GM18519 (cell line): ENCODE data around the gene DOCK3.
A peak's percentile ranks its signal among the peaks of the same experiment; 100 is the strongest.
"Not testable (repeated sequence)": the region's sequence is repeated elsewhere in the genome, so short reads cannot be mapped to it uniquely, and the experiment has no call there.

Source experiments
- ATAC-seq: cut with Tn5 transposase; IDR thresholded peaks from one replicate; pipeline ENCODE4 v1.9.1; 2021; ENCODE audit warnings: mild to moderate bottlenecking, moderate library complexity; ENCODE audit not compliant: unreplicated experiment, low FRiP score

The DOCK3 gene

DNA sequence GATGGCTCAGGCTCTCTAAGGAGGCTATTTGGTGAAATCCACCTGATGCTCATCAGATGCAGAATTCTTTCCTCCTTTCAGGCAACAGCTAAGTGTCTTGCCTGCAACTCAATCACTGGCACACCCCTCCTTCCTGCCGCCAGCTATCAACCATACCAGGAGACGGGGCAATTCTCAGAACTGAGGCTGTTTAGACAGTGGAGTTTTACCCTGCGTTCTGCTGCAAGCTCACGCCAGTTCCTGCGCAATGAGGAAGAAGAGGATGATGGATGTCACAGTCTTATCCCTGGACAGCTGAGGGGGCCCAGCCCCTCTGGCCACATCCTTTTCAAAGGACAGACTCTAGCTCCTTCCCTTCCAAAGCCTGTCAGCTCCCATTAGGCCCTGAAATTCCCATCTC lies 703.3 kb downstream of the DOCK3 start:
- ATAC-seq = no peak

DNA sequence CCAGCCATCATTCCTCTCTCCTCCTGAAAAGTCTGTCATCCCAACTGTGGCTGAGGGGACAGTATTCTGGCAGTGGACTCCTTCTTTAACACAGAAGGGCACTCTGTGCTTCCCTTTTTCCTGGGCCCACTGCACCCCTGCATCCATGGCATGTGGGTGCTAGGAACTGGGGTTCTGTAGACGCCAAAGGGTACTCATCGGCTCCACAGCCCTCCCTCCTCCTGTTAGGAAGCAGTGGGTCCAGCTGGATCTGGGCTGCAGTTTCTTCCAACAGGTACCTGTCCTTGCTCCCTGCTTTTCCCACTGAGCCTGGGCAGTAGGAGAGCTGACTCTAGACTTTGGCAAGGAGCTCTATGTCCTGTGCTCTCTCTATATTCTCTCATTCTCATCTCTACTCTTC lies 704.0 kb downstream of the DOCK3 start:
- ATAC-seq = no peak

DNA sequence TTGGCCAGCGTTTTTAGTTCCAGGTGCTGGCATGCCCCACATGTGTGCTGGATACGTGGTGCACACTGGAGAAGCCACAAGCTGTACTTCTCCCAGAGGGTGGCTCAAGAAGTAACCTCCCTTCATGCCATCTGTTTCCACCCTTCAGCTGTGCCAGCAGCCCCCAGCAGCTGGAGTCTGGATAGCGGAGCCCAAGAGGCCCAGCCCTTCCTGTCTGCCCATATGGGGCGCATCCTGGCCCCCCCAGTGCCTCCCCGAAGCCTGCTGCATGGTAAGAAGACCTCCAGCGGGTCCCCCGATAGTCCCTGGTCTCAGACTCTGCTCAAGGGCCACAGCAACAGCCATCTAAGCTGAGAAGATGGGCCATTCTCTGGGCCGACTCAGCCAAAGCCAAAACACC lies 704.6 kb downstream of the DOCK3 start:
- ATAC-seq = no peak

GRCh38 chr3:51379746-51380455 lies 705.2 kb downstream of the DOCK3 start:
- no peak for ATAC-seq

DNA sequence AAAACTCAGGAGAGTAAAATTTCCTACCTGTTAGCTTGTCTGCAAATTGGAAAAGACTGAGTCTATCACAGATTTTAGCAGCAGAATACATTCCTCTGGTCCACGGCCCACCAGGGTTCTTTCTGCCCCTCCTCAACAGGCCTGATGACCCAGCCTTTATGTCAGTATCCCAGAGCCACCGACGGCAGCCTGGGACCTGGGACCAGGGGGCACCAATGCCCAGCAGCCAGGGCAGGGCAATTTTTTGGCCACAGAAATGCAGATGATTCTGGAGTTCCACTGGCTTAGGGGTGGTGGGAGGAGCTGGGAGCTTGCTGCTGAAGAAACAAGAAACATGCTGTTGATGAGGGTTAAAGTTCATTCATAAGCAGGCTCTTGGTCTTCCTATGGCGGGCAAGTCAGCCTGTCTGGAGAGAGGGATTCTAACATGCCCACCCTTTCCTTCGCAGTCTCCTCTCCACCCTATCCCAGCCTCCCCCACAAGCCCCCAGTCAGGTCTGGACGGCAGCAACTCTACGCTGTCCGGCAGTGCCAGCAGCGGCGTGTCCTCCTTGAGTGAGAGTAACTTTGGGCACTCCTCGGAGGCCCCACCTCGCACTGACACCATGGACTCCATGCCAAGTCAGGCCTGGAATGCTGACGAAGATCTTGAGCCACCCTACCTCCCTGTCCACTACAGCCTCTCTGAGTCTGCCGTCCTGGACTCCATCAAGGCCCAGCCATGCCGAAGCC lies 706.0 kb downstream of the DOCK3 start:
- ATAC-seq = no peak

DNA sequence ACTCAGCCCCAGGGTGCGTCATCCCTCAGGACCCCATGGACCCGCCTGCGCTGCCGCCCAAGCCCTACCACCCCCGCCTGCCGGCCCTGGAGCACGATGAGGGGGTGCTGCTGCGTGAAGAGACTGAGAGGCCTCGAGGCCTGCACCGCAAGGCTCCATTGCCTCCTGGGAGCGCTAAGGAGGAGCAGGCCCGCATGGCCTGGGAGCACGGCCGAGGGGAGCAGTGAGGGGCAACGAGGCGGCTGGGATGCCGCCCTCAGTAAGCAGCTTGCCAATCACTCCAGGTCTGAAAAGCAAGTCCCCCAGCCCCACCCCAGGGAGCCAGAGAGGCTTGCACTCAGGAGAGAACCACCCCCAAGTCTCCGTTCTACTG lies 706.6 kb downstream of the DOCK3 start:
- no peak for ATAC-seq

DNA sequence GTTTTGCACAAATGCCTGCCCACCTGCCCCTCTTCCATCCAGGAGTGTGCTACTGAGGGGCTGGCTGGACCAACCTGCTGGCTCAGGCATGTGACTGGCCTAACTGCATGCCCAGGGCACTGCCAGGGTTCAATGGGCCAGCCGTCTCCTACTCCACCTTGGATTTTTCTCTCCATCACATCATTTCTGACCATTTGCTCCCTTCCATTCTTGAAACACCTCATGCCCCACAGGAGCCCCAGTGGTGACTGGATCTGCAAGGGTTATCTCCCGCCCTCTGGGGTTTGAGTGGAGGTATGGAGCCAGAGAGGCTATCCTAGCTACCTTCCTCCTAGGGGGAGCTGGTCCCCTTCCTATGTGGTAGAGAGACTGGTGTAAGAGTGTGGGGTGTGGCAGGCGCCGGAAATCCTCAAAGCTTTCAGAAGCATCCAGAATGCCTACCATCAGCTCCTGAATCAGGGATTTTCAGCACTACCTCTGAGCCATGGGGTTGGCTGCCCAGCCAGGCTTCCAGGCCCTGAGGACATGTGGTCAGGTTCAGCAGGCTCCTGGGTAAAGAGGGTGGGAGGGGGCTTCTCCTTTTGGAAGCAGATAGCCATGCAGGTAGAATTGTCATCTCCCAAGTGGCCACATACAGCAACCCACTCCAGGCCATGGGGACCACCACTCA lies 707.5 kb downstream of the DOCK3 start:
- ATAC-seq = no peak

DNA sequence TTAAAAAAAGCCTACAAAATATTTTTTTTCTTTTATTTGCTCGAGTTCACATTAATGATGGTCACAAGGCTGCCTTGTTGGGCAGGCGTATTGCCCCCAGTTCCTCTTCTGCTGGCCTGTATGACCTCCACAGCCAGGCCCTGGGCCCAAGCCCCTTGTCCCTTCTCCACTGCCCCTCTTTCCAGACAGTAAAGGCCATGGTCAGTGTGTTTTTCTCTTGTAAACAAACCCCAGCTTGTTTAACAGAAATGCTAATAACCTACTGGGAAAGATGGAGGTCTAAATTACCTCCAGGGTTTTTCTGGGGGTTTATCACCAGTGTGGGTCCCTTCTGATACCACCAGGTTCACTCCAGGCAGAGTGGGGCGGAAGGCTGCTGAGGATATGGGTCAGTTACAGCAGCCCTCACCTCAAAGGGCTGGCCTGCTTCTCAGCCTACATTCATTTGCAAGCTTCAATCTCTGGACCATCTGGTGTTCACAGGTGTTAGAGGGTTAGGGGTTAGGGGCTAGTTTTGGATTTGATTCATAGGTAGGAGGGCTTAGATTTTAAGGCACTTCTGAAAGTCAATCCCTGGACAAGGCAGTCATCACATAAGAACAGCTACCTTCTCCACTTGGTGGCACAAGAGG lies 708.3 kb downstream of the DOCK3 start:
- no peak for ATAC-seq

DNA sequence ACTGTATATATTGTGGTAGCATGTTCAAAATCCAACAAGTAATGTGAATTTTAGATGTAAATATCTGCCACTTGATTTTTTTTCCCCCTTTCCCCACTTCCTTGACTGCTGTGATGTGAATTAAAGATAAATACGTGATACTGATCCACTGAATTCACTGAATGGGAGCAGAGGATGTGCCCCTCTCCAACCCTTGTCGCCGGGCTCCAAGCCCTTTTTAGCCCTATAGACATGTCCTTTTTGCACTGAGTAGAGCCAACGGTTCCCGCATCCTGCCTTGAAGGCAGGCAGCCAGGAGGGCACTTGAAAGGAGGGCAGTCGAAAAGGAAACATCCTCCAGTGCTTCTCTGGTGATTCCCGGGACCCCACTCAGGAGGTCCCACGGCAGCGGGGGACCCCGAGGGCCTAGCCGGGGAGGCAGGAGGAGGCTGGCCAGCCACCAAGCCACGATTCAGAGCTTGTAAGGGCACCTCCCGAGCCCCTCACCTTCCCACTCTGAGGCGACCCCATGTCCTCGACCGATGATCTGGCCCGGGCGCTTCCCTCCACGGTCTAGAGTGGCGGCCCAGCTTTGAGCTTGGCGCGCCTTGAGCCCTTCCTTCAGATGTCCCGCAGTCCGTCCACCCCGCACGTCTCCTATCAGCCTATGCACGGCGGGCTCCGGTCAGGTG lies 709.5 kb downstream of the DOCK3 start:
- no peak for ATAC-seq

GRCh38 chr3:51384726-51385473 lies 710.2 kb downstream of the DOCK3 start, which contains the start of gene MANF:
Gene MANF, plus strand, starts transcription at chr3:51385291. Its CDS starts 52 bp downstream, at chr3:51385343.
- ATAC-seq = peak; percentile 93

- ATAC-seq = no peak
Measured at GRCh38 chr3:51385621-51386091, 710.9 kb downstream of the DOCK3 start.

DNA sequence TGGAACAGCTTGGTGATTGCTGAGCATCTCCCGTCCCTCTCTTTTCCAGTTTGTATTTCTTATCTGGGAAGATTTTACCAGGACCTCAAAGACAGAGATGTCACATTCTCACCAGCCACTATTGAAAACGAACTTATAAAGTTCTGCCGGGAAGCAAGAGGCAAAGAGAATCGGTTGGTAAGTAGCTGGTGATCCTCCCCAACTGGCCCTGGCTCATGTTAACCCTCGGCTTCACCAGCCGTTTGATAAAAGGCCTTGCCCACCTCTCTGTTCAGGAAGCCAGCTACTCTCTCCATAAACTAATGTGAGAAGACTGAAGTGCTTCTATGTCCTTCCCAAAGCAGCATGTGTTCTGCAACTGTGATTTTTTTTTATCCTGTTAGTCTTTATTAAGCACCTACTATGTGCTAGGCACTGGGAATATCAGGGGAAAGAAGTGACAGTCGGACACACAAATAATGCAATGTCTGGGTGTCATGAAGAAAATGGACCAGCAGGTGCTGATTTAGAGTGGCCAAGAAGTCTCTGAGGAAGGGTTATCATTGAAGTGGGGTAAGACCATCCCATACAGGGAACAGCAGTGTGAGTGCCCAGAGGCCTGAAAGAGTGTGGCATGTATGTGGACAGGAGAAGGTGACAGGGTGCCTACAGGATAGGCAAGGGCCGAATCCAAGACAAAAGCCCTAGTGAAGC lies 711.6 kb downstream of the DOCK3 start:
- ATAC-seq = no peak

GRCh38 chr3:51386852-51387229 lies 712.1 kb downstream of the DOCK3 start:
- no peak for ATAC-seq

DNA sequence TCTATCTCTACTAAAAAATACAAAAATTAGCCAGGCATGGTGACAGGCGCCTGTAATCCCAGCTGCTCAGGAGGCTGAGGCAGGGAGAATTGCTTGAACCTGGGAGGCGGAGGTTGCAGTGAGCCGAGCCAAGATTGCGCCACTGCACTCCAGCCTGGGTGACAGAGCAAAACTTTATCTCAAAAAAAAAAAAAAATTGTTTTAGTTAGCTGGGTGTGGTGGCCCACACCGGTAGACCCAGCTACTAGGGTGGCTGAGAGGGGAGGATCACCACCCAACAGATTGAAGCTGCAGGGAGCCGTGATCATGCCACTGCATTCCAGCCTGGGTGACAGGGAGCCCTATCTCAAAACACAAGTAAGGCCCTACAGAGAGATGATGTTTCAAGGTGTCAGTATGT lies 712.6 kb downstream of the DOCK3 start:
- not testable (repeated sequence) for ATAC-seq

DNA sequence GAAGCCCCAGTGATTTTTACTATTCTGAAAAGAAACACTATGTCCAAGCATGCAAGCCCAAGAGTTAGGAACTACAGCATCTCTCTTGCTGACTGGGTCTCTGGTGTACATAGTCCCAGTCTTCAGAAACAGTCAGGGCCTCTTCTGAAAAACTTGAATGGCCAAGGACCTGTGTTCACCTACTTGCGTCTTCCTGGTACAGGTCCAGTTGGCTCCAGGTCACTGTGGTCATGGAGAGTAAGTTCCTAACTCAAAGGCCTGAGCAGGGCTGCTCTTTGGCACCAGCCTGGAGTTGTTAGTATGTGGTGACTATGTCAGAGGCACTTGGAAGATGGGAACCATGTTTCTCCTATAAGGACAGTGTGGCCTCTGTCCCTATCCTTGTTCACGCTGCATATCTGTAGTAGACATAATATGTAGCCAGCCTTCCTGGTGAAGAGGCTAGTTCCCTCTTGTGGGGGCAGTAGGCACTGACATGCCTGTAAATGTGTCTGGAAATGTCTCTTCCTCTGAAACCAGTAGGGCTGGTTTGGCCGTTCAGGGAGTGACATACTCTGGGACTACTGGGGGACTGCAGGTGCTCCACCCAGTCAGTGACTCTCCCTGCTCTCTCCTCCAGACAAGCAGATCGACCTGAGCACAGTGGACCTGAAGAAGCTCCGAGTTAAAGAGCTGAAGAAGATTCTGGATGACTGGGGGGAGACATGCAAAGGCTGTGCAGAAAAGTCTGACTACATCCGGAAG lies 713.7 kb downstream of the DOCK3 start:
- no peak for ATAC-seq

GRCh38 chr3:51389423-51390183 lies 714.9 kb downstream of the DOCK3 start:
- ATAC-seq = no peak

DNA sequence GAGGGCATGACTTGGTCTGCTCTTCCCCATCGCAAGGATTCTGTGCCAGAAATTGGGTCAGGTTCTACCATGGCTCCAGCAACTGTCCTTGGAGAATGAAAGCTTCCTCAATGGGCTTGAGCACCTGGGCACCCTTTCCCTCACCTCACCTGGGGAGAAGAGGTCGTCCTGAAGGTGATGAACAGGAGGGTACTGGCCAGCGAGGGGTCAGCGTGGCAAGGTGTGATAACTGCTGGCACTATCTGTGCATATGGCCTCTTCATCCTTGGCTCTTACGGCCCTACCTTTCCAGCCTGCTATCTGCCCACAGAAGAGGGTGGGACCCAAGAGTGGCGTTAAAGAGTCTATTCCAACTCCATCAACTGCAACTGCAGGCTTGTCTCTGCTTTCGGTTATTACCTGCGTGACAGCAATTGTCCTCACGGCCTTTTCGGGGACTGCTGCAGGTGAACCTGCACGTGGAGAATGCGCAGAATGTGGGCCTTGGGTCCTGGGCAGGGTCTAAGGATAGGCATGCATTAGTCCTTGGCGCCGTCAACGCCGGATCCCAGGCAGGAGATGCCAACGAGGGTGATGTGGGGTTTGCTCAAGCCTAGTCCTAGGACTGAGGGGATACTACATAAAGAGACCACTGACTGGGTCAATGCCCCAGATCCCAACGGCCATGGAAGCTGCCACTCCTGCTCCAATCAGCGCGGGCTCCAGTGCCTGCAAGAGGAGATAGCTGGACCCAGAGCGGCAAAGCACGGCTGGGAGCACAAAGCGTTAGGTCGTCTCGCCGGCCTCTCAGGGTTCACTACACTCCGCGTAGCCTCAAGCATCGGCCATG lies 715.7 kb downstream of the DOCK3 start:
- no peak for ATAC-seq
